ENCODE data around the gene GOLPH3.

The GOLPH3 gene

DNA sequence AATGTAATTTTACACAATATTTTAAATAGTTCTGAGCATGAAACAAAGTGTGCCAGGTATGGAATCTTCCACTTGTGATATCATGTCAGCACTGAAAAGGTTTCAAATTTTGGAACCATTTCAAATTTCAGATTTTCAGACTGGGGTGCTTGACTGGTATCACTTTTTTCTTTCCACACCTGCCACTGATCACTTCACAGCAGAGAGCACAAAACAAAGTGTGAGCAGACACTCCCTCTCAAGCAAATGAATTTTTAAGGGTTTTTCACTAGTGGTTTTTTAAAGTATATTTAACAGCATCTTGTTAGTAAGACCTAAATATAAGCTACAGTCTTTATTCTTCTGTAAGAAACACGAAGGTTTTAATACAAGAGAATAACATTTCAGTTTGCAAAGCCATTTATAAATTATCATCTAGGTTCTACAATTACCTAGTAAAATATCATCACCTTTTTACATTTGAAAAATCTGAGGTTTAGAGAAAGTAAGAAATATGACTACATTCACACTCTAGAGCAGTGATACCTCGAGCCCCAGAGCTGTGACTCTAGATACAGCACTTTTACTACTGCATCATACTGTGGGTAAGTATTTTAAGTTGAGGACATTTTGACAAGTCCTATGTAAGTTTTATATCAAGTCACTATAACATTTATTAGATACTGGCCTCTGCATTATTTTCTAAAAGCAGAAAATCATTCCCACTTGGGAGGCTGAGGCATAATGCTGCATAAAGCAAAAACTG lies 14.6 kb downstream of the GOLPH3 start:
- Histone ChIP-seq H3K4me1 (ENCODE audit: insufficient read depth, low read length, poor library complexity, severe bottlenecking) (peaks cover 5% of the 10 kb centered on the region), H3F3A (ENCODE audit: low read depth) (no peaks in the 10 kb centered on the region), H3K4me2 (ENCODE audit: low read depth, low read length, poor library complexity, severe bottlenecking) (no peak overlapping the region), H3K79me2 (ENCODE audit: insufficient read depth, low read length) (peaks cover 95% of the 10 kb centered on the region), H3K36me3 (ENCODE audit: insufficient read depth, low read length) (peaks cover 5% of the 10 kb centered on the region; the same call in 1 of the 2 replicates), H3K9me2 (replicated peaks; ENCODE audit: low read depth, low read length) (no peaks in the 10 kb centered on the region), H2AFZ (ENCODE audit: low read length) (no peak overlapping the region), H3K4me3 (ENCODE audit: low read length, poor library complexity, severe bottlenecking) (no peak overlapping the region), H3K9ac (ENCODE audit: low read depth, low read length, poor library complexity, severe bottlenecking) (no peak overlapping the region), H3K27me3 (ENCODE audit: insufficient read depth, low read length, poor library complexity, severe bottlenecking) (no peaks in the 10 kb centered on the region), H3K9me3 (ENCODE audit: insufficient read depth, low read depth, low read length) (no peaks in the 10 kb centered on the region), H4K20me1 (ENCODE audit: insufficient read depth, low read length, poor library complexity, severe bottlenecking) (peaks cover 69% of the 10 kb centered on the region)
- TF ChIP-seq, protein P1, sequence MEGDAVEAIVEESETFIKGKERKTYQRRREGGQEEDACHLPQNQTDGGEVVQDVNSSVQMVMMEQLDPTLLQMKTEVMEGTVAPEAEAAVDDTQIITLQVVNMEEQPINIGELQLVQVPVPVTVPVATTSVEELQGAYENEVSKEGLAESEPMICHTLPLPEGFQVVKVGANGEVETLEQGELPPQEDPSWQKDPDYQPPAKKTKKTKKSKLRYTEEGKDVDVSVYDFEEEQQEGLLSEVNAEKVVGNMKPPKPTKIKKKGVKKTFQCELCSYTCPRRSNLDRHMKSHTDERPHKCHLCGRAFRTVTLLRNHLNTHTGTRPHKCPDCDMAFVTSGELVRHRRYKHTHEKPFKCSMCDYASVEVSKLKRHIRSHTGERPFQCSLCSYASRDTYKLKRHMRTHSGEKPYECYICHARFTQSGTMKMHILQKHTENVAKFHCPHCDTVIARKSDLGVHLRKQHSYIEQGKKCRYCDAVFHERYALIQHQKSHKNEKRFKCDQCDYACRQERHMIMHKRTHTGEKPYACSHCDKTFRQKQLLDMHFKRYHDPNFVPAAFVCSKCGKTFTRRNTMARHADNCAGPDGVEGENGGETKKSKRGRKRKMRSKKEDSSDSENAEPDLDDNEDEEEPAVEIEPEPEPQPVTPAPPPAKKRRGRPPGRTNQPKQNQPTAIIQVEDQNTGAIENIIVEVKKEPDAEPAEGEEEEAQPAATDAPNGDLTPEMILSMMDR (conservative IDR thresholded peaks at IDR 0.05; ENCODE audit: low read length): no peak
- TF ChIP-seq EZH2phosphoT487 (IDR thresholded peaks at IDR 0.05; ENCODE audit: borderline replicate concordance): no peak

DNA sequence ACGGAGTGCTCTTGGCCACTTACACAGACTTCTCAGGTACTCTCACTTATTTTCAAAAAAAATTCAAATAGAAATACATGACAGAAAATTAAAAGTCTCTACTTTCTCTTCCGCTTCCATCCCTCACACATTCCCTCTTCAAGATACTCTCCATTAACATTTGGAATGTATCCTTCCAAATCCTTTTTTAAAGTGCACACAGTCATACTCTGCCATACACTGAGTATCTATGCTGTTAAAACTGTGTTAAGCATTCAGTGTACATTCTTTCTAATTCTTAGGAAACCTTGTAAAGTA lies 15.5 kb downstream of the GOLPH3 start:
- H3K9me2 ChIP-seq (replicated peaks; ENCODE audit: low read depth, low read length): no peaks in the 10 kb centered on the region
- no peaks in the 10 kb centered on the region for H3F3A ChIP-seq (ENCODE audit: low read depth)
- H3K27me3 ChIP-seq (ENCODE audit: insufficient read depth, low read length, poor library complexity, severe bottlenecking): no peaks in the 10 kb centered on the region
- no peak overlapping the region for H3K4me2 ChIP-seq (ENCODE audit: low read depth, low read length, poor library complexity, severe bottlenecking)
- H3K9me3 ChIP-seq (ENCODE audit: insufficient read depth, low read depth, low read length): no peaks in the 10 kb centered on the region
- TF ChIP-seq, protein P1 (conservative IDR thresholded peaks at IDR 0.05; ENCODE audit: low read length): no peak
- TF ChIP-seq EZH2phosphoT487 (IDR thresholded peaks at IDR 0.05; ENCODE audit: borderline replicate concordance): no peak
- H3K4me1 ChIP-seq (ENCODE audit: insufficient read depth, low read length, poor library complexity, severe bottlenecking): peaks cover 8% of the 10 kb centered on the region
- peaks cover 71% of the 10 kb centered on the region for H4K20me1 ChIP-seq (ENCODE audit: insufficient read depth, low read length, poor library complexity, severe bottlenecking)
- peaks cover 95% of the 10 kb centered on the region for H3K79me2 ChIP-seq (ENCODE audit: insufficient read depth, low read length)
- H3K9ac ChIP-seq (ENCODE audit: low read depth, low read length, poor library complexity, severe bottlenecking): no peak overlapping the region
- peaks cover 5% of the 10 kb centered on the region; the same call in 1 of the 2 replicates for H3K36me3 ChIP-seq (ENCODE audit: insufficient read depth, low read length)
- H2AFZ ChIP-seq (ENCODE audit: low read length): no peak overlapping the region
- no peak overlapping the region for H3K4me3 ChIP-seq (ENCODE audit: low read length, poor library complexity, severe bottlenecking)

DNA sequence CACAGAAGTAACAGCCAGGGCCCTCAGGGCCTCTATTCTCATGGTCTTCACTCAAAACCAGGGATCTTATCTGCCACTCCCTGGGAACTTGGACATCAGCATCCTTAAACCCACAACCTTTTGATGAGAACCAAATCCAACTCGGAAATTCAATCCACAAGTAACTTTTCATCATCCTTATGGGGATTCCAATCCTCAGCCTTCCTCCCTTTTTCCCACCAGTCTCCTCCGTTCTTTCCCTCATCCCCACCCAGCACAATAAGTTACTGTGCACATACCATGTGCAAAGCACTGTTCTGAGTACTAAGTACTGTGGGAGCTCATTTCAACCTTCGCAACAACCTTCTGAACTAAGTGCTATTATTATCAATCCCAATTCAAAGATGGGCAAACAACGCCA lies 17.0 kb downstream of the GOLPH3 start:
- Histone ChIP-seq H4K20me1 (ENCODE audit: insufficient read depth, low read length, poor library complexity, severe bottlenecking) (peaks cover 75% of the 10 kb centered on the region), H3K9me2 (replicated peaks; ENCODE audit: low read depth, low read length) (no peaks in the 10 kb centered on the region), H3K9me3 (ENCODE audit: insufficient read depth, low read depth, low read length) (no peaks in the 10 kb centered on the region), H3K4me1 (ENCODE audit: insufficient read depth, low read length, poor library complexity, severe bottlenecking) (peaks cover 7% of the 10 kb centered on the region), H3K79me2 (ENCODE audit: insufficient read depth, low read length) (peaks cover 95% of the 10 kb centered on the region), H3F3A (ENCODE audit: low read depth) (no peaks in the 10 kb centered on the region), H3K9ac (ENCODE audit: low read depth, low read length, poor library complexity, severe bottlenecking) (no peak overlapping the region), H3K27me3 (ENCODE audit: insufficient read depth, low read length, poor library complexity, severe bottlenecking) (no peaks in the 10 kb centered on the region), H3K4me2 (ENCODE audit: low read depth, low read length, poor library complexity, severe bottlenecking) (no peak overlapping the region), H2AFZ (ENCODE audit: low read length) (no peak overlapping the region), H3K36me3 (ENCODE audit: insufficient read depth, low read length) (peaks cover 9% of the 10 kb centered on the region; the same call in 1 of the 2 replicates), H3K4me3 (ENCODE audit: low read length, poor library complexity, severe bottlenecking) (no peak overlapping the region)
- TF ChIP-seq EZH2phosphoT487 (IDR thresholded peaks at IDR 0.05; ENCODE audit: borderline replicate concordance): no peak
- TF ChIP-seq, protein P1 (conservative IDR thresholded peaks at IDR 0.05; ENCODE audit: low read length): no peak

All from Loucy (cell line).